NB4 (cell line): ENCODE measurements around the gene CLDN11.

Experiments used
- CTCF ChIP-seq: IDR thresholded peaks from one replicate; pipeline ENCODE4 v1.5.1; 2012; ENCODE audit warnings: low read depth, low read length
- POLR2A ChIP-seq: IDR thresholded peaks from 2 replicates; pipeline ENCODE4 v1.6.1; 2011; ENCODE audit warnings: mild to moderate bottlenecking; ENCODE audit not compliant: insufficient read length; ENCODE audit errors: extremely low read depth

GRCh38 chr3:170476291-170476690 is 57.6 kb downstream of the CLDN11 start:
- TF ChIP-seq POLR2A (no peak), CTCF (no peak)
